ENCODE measurements around the gene SPATS2L.
A peak's percentile ranks its signal among the peaks of the same experiment; 100 is the strongest.

DNA sequence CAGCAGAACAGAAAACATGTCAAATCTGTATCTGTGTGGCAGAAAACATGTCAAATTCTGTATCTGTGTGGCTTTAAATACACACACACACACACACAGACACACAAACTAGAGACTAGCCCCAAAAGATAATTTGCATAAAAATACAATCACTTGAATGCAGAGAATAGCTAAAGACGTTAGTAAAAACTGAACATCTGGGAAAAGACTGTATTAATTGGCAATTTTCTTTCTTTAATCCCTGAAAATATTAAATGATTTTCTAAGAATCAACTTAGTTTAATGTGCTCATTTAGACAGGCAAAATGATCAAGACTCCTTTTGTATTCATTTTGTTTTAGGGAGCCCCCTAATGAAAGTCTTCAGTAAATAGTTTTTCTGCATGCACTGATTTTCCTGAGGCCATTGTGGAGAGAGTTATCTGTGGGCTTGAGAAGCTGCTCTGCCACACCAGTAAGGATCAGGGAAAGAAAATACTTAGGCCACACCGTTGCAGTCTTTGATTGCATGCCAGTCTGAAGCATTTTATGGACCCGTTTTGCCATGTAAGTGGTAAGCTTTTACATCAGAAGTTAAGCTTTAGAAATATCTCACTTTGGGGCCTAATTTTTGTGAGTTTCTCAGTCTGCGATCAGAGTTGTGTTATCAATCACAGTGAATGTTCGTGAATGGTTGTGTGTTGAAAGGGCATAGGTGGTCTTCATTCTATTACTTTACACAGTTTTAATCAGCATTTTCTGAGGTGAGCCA is 2.2 kb downstream of the SPATS2L start:
- TF ChIP-seq, protein P1, sequence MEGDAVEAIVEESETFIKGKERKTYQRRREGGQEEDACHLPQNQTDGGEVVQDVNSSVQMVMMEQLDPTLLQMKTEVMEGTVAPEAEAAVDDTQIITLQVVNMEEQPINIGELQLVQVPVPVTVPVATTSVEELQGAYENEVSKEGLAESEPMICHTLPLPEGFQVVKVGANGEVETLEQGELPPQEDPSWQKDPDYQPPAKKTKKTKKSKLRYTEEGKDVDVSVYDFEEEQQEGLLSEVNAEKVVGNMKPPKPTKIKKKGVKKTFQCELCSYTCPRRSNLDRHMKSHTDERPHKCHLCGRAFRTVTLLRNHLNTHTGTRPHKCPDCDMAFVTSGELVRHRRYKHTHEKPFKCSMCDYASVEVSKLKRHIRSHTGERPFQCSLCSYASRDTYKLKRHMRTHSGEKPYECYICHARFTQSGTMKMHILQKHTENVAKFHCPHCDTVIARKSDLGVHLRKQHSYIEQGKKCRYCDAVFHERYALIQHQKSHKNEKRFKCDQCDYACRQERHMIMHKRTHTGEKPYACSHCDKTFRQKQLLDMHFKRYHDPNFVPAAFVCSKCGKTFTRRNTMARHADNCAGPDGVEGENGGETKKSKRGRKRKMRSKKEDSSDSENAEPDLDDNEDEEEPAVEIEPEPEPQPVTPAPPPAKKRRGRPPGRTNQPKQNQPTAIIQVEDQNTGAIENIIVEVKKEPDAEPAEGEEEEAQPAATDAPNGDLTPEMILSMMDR (IDR thresholded peaks at IDR 0.05), result peak in 1 of 4 experiments; percentile 17
- TF ChIP-seq POLR2AphosphoS5 (IDR thresholded peaks at IDR 0.05), result no peak

Measured in prostate gland (tissue), 2 donors.